GM18520 (cell line): ENCODE results near the gene BTG1.

Experiments used
- ATAC-seq: cut with Tn5 transposase; IDR thresholded peaks from one replicate; pipeline ENCODE4 v1.9.1; 2021; ENCODE audit not compliant: unreplicated experiment

Gene BTG1

GRCh38 chr12:92145731-92146496 is at the start of gene BTG1:
BTG1 (minus strand) TSS chr12:92145846; CDS start chr12:92145535, 311 bp downstream.
- peak; percentile 60 for ATAC-seq

GRCh38 chr12:92194561-92194960 is 48.9 kb upstream of the BTG1 start:
- no peak for ATAC-seq

GRCh38 chr12:92193846-92194245 is 48.2 kb upstream of the BTG1 start:
- no peak for ATAC-seq

GRCh38 chr12:92193063-92193462 is 47.4 kb upstream of the BTG1 start:
- no peak for ATAC-seq

GRCh38 chr12:92192360-92192759 is 46.7 kb upstream of the BTG1 start:
- ATAC-seq = no peak

- ATAC-seq = no peak
These were observed 45.4 kb upstream of the BTG1 start for GRCh38 chr12:92191061-92191460.

- no peak for ATAC-seq
These were observed 43.0 kb upstream of the BTG1 start for GRCh38 chr12:92188517-92189188.

- ATAC-seq = no peak
These were observed 40.4 kb upstream of the BTG1 start for GRCh38 chr12:92186038-92186470.

GRCh38 chr12:92185052-92185451 is 39.4 kb upstream of the BTG1 start:
- peak; percentile 60 for ATAC-seq

- no peak for ATAC-seq
These were observed 37.9 kb upstream of the BTG1 start for GRCh38 chr12:92183575-92183974.

- ATAC-seq = no peak
These were observed 32.7 kb upstream of the BTG1 start for GRCh38 chr12:92178340-92178739.

GRCh38 chr12:92176646-92177045 is 31.0 kb upstream of the BTG1 start:
- no peak for ATAC-seq

- ATAC-seq = no peak
These were observed 30.3 kb upstream of the BTG1 start for GRCh38 chr12:92175961-92176360.

- ATAC-seq = no peak
These were observed 24.4 kb upstream of the BTG1 start for GRCh38 chr12:92170050-92170449.

- no peak for ATAC-seq
These were observed 21.4 kb upstream of the BTG1 start for GRCh38 chr12:92167075-92167474.

GRCh38 chr12:92164712-92165111 is 19.1 kb upstream of the BTG1 start:
- ATAC-seq = no peak

GRCh38 chr12:92162079-92162478 is 16.4 kb upstream of the BTG1 start:
- ATAC-seq = no peak

- peak; percentile 37 for ATAC-seq
These were observed 13.3 kb upstream of the BTG1 start for GRCh38 chr12:92158796-92159439.

GRCh38 chr12:92156704-92157395 is 11.2 kb upstream of the BTG1 start:
- ATAC-seq = no peak

GRCh38 chr12:92156139-92156538 is 10.5 kb upstream of the BTG1 start:
- no peak for ATAC-seq

GRCh38 chr12:92155733-92156132 is 10.1 kb upstream of the BTG1 start:
- no peak for ATAC-seq
